Fibroblast of villous mesenchyme (primary cell): ENCODE measurements around the gene MTA3. TPM values are rescaled to one million over a fixed set of nuclear protein-coding genes. Genes with fewer than 3 reads are reported as not detected.

Source experiments
- DNase-seq: peaks from one replicate; pipeline ENCODE4 v3.0.0-alpha.2; 2010; ENCODE audit warnings: low read depth
- H3K4me3 ChIP-seq: 2 replicates; pipeline ENCODE4 v1.5.1; 2011; ENCODE audit warnings: low read depth, mild to moderate bottlenecking, low read length
- CTCF ChIP-seq: IDR thresholded peaks from 2 replicates; pipeline ENCODE4 v1.5.1; 2012; ENCODE audit warnings: low read depth, mild to moderate bottlenecking, low read length; ENCODE audit not compliant: insufficient read depth
- total RNA-seq: library from RNA; depleted of rRNA; stranded (reverse); fragments of >200 nt; gene quantifications from 2 replicates; pipeline ENCODE4 v1.2.3, GENCODE V29; 2012

The MTA3 gene
- total RNA-seq, 1 donor, result 32.0 TPM

GRCh38 chr2:42648796-42649195 is 80.4 kb downstream of the MTA3 start:
- no peak for TF ChIP-seq CTCF
- no peak overlapping the region for H3K4me3 ChIP-seq
- no peak for DNase-seq

GRCh38 chr2:42651057-42651456 is 82.6 kb downstream of the MTA3 start:
- TF ChIP-seq CTCF, result no peak

GRCh38 chr2:42652086-42652485 is 83.7 kb downstream of the MTA3 start:
- H3K4me3 ChIP-seq, result no peak overlapping the region
- TF ChIP-seq CTCF, result no peak
- DNase-seq, result no peak

More at GRCh38 chr2:42651057-42651456, 82.6 kb downstream of the MTA3 start:
- no peak overlapping the region for H3K4me3 ChIP-seq
- DNase-seq, result no peak

DNA sequence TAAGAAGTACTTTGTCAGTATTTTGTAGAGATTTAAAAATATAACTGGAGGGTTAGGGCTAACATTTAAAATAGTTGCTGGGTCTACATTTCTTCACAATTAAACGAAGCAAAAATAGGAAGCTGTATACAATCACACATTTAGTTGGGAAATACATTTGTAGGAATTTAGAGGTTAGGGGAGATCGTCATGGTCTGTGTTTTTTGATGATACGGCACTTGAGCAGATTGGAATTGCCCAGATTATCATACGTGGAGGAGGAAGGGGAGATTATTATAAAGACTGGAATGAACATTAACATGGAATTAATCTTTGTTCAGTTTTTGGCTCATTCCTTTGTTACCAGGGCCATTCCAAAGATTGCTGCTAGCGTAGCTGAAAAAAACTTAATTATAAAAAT is 84.6 kb downstream of the MTA3 start:
- DNase-seq, result no peak
- H3K4me3 ChIP-seq, result no peak overlapping the region
- TF ChIP-seq CTCF, result no peak

- DNase-seq, result no peak
- no peak for TF ChIP-seq CTCF
- H3K4me3 ChIP-seq, result no peak overlapping the region
Measured at GRCh38 chr2:42653908-42654445, 85.5 kb downstream of the MTA3 start.

GRCh38 chr2:42658306-42658705 is 89.9 kb downstream of the MTA3 start:
- no peak for TF ChIP-seq CTCF
- DNase-seq, result no peak

GRCh38 chr2:42659609-42660008 is 91.2 kb downstream of the MTA3 start:
- no peak for DNase-seq
- H3K4me3 ChIP-seq, result no peak overlapping the region
- TF ChIP-seq CTCF, result no peak

More at GRCh38 chr2:42658306-42658705, 89.9 kb downstream of the MTA3 start:
- H3K4me3 ChIP-seq, result no peak overlapping the region
